Esophagus mucosa (tissue), 1 donor: ENCODE data around the gene KCNK10. TPM values are rescaled to one million over a fixed set of nuclear protein-coding genes. Genes with fewer than 3 reads are reported as not detected.
A peak's percentile ranks its signal among the peaks of the same experiment; 100 is the strongest.

Experiments
- ATAC-seq: fragments of 200-7000 bp; cut with Tn5 transposase; one replicate; pipeline ENCODE4 v1.9.1; 2020
- total RNA-seq: library from RNA; stranded (reverse); gene quantifications from one replicate; pipeline ENCODE4 v1.2.4, GENCODE V29; 2023
- donor health status: DM: yes; HTN: yes; CAD: no.

Gene KCNK10
- total RNA-seq, 1 donor from 2014 or later = 3.9 TPM

DNA sequence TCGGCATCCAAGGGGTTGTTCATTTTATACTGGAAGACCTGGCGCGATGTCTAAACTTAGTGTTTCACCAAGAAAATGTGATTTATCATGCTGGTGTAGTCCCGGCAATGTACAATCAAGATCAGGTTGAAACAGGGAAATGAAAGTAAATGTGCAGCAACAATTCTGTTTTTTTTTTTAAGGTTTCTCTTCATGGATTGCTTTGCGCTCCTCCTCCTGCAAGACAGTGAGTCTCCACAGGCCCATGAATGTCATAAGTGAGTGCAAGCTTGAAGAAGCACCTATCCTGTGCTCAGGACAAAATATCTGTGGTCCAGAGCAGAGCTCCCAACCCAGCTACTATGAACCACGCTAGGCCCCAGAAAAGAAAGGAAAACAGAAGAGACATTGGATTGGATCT lies 143.4 kb downstream of the KCNK10 start:
- no peak for ATAC-seq

DNA sequence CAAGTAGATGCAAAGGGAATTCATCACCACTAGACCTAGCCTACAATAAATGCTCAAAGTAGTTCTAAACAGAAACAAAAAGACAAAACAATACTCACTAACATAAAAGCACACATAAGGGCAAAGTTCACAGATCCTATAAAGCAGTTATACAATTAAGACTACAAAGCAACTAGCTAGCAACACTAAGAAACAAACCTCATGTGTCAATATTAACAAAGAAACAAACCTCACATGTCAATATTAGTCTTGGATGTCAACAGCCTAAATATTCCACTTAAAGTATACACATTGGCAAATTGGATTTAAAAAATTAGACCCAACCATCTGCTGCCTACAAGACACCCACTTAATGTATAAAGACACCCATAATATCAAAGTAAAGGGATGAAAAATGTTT lies 152.7 kb downstream of the KCNK10 start:
- no peak for ATAC-seq

DNA sequence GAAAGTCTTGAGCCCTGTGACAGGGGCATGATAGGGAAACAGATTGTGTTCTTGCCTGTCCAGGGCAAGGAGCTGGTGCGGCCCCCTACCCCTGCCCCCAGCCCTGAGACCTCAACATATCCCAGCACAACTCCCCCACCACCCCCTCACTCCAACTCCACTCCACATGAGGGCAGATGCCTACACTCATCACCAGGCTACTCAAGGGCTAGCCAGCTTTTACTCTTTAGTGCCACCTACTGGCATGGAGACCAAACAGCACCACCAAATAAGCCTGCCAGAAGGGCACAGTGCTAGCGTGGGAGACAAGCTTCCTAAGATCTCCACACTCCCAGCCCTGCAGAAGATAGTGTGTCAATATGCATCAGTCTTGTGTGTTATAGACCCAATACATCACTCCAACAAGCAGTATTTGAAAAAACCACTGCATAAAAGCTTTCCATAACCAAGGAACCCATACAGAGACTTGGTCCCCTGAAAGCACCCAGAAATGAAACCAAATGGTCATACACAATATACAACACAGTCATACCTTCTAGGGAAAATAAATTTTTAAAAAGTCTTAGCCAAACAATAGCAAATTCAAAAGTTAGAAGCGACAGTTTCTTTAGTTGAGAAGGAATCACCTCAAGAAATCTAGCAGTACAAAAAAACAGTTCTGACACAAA lies 154.4 kb downstream of the KCNK10 start:
- peak; percentile 82 for ATAC-seq

DNA sequence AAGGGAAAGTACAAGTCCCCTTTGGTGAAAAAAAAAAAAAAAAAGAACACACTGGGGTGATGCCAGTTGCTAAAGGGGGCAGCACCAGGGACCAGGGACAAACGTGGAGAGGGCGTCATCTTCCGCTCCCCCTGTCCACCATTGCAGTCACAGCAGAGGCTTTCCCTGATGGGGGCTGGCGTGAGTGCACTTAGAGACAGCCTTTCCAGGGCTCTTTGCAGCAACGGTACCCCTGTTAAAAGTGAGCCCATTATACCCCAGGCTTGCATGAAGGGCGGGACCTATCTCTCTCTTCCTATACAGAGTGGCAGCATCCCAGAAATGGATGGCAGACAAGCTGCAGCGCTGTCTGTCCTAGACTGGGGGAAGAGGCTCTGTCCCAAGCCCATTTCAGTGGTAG lies 155.0 kb downstream of the KCNK10 start:
- no peak for ATAC-seq

DNA sequence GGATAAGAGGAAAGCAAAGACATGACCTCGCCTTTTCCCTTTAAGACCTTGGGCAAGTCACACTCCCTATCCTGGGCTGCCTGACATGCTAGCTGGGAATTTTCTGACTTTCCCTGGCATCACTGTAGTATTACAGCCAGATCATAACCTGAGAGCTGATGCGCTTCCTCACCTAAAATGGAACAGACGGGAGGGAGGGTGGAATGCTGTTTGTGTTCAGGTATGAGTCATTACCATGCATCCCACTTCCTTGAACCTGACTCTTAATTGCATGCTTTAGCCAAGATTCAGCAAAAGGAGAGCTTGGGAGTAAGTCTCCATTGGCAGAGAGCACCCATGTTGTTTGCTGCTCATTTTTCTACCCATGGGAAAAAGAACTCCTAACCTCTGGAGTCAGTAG lies 156.5 kb downstream of the KCNK10 start:
- peak; percentile 22 for ATAC-seq

DNA sequence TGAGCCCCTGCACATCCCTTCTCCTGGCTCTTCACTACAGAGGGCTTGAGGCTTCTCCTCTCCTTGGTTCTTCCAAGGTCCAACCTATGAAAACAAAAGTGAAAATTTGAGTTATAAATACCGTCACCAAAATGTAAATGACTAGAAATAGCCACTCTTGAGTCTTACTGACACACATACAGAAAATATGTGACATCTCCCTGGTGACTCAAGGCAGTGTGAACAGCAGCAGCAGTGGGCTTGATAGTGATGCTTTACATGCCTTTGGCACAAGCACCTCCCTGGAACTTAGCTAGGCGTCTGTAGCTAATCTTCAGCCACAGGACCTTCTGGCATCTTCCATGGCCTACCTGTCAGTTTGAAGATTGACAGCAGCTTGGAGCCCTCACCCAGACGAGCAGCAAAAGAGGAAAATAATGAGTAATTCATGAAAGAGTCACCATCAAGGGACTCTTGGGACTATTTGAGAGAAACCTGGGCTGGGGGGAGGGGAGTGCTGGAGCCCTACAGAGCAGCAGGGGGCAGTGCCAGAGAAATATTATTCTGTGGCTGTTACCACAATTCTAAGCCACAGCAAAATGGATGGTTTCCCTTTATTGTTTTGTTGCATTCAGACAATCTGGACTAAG lies 158.0 kb downstream of the KCNK10 start:
- ATAC-seq = no peak

DNA sequence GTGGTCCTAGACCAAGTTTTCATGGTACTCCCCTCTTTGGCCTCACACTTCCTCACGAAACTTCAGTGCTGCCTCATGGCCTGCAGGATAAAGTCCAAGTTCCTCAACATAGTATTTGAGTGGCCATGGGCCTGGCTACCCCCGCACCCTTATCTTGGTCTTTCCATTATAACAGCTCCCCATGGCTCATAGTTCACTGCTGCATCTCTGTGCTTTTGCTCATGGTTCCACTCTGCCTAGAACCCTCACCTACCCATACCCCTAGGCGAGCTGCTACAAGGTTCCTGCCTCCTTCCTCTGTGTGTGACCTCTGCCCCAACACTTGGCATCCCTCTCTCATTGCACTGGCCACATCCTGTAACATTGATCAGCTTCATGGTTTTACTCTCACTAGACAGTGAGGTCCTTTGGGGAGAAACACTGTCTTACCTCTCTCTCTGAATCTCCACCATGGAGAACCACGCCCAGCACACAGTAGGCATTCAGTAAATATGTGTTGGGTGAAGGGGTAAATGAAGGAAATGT lies 159.3 kb downstream of the KCNK10 start:
- no peak for ATAC-seq

DNA sequence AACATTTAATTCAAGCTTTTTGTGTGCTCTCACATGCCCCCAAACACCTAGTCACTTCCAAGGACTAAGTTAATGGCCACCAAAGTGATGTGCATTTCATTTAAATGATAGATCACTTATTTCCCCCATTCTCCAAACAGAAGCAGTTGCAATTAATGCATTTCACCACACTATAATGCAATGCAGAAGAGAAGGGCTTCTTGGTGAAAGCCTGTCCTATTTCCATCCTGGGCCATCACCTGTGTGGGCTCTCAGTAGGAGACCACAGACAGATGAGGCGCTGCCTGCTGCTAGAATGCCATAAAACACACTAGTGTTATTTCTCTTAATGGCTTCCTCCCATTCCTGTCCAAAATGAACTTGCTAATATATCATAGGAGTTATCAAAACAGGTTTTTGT lies 166.9 kb downstream of the KCNK10 start:
- ATAC-seq = no peak

DNA sequence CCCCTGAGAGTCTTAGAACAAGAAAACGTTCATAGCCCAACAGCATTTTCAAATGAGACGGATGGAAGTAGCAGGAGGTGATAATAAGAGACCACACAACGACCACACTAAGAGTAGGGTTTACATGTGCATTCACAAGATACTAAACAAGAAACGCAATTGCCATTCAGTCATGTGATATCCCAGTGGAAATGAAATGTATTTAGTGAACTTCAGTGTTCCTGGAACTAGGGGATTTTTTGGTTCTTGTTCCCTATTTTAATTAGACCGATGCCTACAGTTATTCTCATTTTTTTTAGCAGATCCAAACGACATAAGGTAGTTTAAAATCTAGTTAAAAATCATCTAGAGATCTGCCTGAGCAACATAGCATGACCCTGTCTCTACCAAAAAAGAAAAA lies 168.1 kb downstream of the KCNK10 start:
- no peak for ATAC-seq

DNA sequence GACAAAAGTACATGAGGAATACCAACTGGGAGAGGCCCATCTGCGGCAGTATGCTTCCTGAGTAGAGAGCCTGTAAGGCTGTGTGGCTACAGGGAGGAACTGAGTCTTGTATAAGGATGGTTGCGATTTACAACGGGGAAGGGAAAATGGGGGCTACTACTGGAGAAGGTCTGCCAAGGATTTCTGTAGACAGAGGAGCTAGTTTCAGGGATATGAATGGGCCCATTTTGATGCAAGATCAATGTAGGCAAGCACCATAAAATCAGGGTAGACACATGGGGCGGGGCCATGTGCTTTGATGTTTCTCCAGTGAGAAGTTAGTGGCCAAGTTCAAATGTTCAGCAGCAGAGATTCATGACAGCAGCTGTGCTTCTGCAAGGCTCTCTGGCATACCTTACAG lies 168.7 kb downstream of the KCNK10 start:
- no peak for ATAC-seq

DNA sequence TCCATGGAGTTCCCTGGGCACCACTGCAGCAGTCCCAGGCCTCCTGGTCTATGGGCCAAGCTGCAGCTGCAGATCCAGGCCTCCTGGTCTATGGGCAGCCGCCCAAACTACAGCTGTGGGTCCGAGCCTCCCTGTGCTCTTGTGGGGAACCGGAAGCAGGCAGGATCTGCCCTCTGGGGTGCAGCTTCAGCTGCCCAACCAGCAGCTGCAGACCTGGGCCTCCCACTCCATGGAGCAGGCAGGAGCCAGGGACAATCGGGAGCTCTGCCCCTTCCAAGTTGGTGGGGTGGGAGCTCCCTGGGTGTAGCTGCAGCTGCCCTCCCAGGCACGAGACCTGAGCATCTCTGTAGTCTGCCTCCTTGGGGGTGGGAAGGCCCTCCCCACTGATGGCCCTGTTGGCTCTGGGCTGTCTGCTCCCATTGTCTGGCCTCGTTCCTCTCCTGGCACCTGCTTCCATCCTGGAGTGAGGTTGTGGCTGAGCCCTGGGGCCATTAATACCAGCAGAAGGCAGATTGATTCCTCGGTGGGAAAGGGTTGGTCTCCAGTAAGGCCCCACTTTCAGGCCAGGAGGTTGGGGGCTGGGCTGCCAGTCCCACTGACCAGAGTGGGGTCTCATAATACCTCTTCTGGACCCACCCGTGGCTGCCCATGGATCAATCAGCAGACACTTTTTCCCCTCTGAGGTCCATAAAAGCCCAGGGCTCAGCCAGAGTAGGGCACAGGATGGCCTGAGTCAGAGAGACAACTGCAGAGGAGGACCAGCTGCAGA lies 176.0 kb downstream of the KCNK10 start:
- no peak for ATAC-seq

DNA sequence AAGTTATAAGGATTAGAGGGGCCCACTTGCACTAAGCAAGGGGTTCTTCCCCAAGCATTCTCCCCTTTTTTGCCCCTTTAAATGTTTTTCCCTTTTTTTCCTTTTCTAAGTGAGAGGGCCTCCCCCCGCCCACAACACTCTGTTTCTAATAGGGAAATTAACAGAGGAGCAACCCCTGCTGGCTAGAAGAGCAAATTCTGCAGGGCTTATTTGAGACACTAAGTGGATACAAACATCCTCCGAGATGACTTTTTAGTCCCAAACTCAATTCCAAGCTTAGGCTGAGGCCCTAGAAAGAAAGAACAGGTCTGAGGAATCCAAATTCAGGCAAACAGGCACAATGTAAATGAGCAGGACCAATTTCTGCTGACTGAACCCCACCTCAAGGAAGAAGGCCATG lies 179.3 kb downstream of the KCNK10 start:
- no peak for ATAC-seq

DNA sequence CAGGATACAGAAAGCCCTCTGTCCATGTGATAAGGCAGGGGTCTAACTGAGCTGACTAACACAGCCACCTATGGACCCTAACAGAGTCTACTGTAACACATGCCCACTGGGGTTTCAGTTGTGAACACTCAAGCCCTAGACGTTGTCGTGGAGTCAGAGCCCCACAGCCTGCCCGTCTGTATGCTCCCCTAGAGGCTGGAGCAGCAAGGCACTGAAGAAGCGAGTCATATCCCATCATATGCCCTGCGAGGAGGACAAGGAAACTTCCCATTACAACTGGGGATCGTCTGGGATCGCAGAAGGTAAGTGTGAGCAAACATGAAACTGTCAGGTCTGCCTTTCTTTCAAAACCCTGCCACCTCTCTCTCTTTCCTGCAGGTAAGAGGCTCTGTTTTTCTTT lies 180.1 kb downstream of the KCNK10 start:
- ATAC-seq = no peak

DNA sequence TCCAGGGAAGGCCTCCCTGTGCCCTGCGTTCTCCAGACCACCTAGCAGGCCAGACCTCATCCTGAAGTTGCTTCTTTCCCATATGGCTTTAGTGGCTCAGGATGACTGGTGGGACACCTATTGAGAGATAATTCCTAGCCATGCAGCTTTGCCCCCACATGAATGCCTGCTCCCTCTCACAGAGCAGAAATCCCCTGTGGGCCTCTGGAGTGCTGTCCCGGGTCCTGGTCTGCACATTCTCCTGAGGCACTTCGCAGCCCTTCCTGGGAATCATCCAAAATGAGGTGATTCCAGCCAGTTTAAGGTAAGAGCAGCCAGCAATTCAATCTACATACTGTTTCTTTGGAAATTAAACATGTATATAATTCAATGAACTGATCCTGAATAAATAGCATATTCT lies 182.2 kb downstream of the KCNK10 start:
- ATAC-seq = no peak

DNA sequence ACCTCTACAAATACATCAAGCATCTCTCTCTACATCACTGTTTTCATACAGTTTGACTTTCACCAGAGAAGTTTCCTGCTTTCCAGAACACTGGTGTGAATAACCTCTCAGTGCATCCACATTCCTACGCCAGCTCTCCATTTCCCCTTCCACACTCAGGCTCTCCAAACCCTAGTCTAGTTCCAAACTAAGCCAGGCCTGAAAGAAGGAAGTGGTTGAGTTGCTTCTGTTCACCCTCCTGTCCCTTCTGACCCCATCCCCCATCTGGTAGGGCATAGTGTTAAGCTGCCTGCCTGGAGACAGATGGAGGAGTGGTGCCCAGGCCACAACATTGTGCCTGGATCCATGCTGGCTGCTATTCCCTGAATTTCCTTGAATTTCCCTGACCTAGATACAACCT lies 185.7 kb downstream of the KCNK10 start:
- ATAC-seq = no peak

Other genes with a start within 250 kb of the KCNK10 start
- gene SPATA7, start 62.4 kb upstream of the KCNK10 start, total RNA-seq = 3.1 TPM
- gene PTPN21, start 231.7 kb upstream of the KCNK10 start, total RNA-seq = 10.5 TPM
- 32.7 TPM for gene ZC3H14, start 239.8 kb upstream of the KCNK10 start, total RNA-seq